LNCaP clone FGC (cell line): ENCODE data around the gene HUNK.

Experiments
- DNase-seq: peaks from one replicate; pipeline ENCODE4 v3.0.0-alpha.2; 2011; ENCODE audit warnings: low read depth
- H3K4me3 ChIP-seq: 2 replicates; pipeline ENCODE4 v1.5.1; 2011; ENCODE audit warnings: mild to moderate bottlenecking, low read depth, low read length, control low read depth
- TF ChIP-seq, protein P1 (sequence below): IDR thresholded peaks from 2 replicates; pipeline ENCODE4 v1.5.1; 2012; ENCODE audit warnings: mild to moderate bottlenecking; ENCODE audit not compliant: control insufficient read depth, insufficient read depth; ENCODE audit errors: extremely low read depth

Gene HUNK

DNA sequence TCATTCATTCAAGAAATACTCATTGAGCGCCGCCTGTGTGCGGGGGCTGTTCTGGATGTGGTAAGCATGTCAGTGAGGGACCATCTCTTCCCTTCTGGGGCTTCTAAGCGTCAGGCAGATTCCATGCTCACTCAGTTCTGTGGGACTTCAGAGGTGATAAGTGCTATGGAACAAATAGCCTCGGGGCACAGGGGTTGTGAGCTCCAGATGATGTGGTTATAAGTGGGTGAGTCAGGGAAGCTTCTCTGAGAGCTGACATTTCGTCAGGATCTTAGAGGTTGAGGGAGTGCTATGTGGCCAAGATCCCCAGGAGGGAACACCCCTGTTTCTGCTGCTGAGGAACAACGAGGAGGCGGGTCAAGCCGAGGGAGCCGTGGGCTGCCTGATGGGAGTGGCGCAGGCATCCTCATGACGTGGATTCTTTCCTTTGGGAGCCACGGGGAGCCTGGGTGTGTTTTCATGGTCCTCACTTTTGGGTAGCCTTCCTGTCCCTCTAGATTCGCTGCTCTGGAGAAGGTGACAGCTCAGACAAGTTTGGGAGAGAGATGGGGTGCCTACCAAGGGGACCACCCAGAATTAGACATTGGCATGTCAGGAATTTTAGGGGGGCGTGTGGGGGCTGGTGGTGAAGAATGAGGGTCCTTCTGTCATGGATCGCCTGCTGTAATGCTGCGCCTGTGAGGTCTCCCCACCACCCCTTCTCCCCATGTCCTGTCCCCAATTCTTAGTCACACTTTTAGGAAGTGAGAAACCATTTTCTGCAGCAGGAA, 38.5 kb downstream of the HUNK start:
- H3K4me3 ChIP-seq = no peak overlapping the region
- TF ChIP-seq, protein P1, sequence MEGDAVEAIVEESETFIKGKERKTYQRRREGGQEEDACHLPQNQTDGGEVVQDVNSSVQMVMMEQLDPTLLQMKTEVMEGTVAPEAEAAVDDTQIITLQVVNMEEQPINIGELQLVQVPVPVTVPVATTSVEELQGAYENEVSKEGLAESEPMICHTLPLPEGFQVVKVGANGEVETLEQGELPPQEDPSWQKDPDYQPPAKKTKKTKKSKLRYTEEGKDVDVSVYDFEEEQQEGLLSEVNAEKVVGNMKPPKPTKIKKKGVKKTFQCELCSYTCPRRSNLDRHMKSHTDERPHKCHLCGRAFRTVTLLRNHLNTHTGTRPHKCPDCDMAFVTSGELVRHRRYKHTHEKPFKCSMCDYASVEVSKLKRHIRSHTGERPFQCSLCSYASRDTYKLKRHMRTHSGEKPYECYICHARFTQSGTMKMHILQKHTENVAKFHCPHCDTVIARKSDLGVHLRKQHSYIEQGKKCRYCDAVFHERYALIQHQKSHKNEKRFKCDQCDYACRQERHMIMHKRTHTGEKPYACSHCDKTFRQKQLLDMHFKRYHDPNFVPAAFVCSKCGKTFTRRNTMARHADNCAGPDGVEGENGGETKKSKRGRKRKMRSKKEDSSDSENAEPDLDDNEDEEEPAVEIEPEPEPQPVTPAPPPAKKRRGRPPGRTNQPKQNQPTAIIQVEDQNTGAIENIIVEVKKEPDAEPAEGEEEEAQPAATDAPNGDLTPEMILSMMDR = no peak
- DNase-seq = no peak

DNA sequence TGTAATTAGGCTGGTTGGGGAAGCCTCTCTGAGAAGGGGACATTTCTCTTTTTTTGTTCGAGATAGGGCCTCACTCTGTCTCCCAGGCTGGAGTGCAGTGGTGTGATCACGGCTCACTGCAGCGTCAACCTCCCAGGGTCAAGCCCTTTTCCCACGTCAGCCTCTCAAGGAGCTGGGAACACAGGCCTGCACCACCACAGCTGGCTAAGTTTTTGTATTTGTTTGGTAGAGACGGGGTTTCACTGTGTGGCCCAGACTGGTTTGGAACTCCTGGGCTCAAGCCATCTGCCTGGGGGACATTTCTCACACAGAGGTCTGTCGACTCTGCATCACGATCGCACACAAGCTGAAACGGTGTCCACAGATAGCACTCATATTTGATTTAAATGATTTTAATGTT, 39.7 kb downstream of the HUNK start:
- TF ChIP-seq, protein P1 = no peak
- DNase-seq = no peak
- H3K4me3 ChIP-seq = no peak overlapping the region

- TF ChIP-seq, protein P1 = no peak
- H3K4me3 ChIP-seq = no peak overlapping the region
- DNase-seq = no peak
These were observed 40.4 kb downstream of the HUNK start for GRCh38 chr21:31913182-31913608.

GRCh38 chr21:31914472-31914871, 41.7 kb downstream of the HUNK start:
- TF ChIP-seq, protein P1 = no peak
- no peak overlapping the region for H3K4me3 ChIP-seq
- DNase-seq = no peak

GRCh38 chr21:31915566-31915965, 42.7 kb downstream of the HUNK start:
- TF ChIP-seq, protein P1 = no peak
- DNase-seq = peak; percentile 23
- H3K4me3 ChIP-seq = no peak overlapping the region

- TF ChIP-seq, protein P1 = no peak
- DNase-seq = no peak
- H3K4me3 ChIP-seq = no peak overlapping the region
These were observed 44.3 kb downstream of the HUNK start for GRCh38 chr21:31917108-31917507.

DNA sequence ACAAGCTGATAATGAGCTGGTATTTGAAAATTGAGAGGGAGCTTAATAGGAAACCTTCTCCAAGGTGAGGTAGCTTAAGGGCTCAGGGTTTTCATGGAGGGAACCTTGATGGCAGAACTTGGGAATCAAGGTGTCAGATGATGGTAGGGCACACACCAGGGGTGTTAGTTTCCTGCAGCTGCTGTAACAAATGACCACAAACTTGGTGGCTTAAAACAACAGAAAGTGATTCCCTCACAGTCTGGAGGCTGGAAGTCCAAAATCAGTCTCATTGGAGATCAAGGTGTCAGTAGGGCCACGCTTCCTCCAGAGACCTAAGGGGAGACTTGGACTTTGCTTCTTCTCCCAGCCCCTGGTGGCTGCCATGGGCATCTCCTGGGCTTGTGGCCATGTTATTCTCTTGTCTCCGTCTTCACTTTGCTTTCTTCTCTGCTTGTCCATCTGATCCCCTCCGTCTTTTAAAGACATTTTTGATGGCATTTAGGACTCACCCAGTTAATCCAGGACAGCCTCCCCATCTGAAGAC, 45.5 kb downstream of the HUNK start:
- no peak overlapping the region for H3K4me3 ChIP-seq
- TF ChIP-seq, protein P1 = no peak

More for the DNA sequence above, 45.5 kb downstream of the HUNK start:
- DNase-seq = no peak
